Inflammatory macrophage treated with lipopolysaccharide for 1 hour (primary cell): ENCODE results near the gene FUOM.

Experiments used
- DNase-seq, 2 donors: peaks; one replicate each; pipeline ENCODE4 v3.0.0-alpha.2; 2020 to 2022

FUOM gene

GRCh38 chr10:133357285-133358161, at the start of gene FUOM:
FUOM (minus strand) TSS chr10:133358019; CDS start chr10:133358007, 12 bp downstream.
- DNase-seq, result peak; percentile 88 to 94

GRCh38 chr10:133405844-133406527, 48.2 kb upstream of the FUOM start:
- no peak for DNase-seq

- DNase-seq, result no peak
Observed at GRCh38 chr10:133405272-133405671, 47.5 kb upstream of the FUOM start.

- DNase-seq, result peak in 1 of 2 donors; percentile 35
Observed at GRCh38 chr10:133403784-133404183, 46.0 kb upstream of the FUOM start.

- DNase-seq, result no peak
Observed at GRCh38 chr10:133403359-133403758, 45.5 kb upstream of the FUOM start.

GRCh38 chr10:133401981-133402725, 44.3 kb upstream of the FUOM start:
- no peak for DNase-seq

- DNase-seq, result no peak
Observed at GRCh38 chr10:133401500-133401899, 43.7 kb upstream of the FUOM start.

GRCh38 chr10:133400624-133401424, 43.0 kb upstream of the FUOM start:
- no peak for DNase-seq

GRCh38 chr10:133399123-133399601, 41.3 kb upstream of the FUOM start:
- DNase-seq, result no peak

GRCh38 chr10:133397938-133398337, 40.1 kb upstream of the FUOM start:
- DNase-seq, result no peak

GRCh38 chr10:133396035-133396624, 38.3 kb upstream of the FUOM start:
- DNase-seq, result no peak

GRCh38 chr10:133394801-133395221, 37.0 kb upstream of the FUOM start:
- peak in 1 of 2 donors; percentile 10 for DNase-seq

GRCh38 chr10:133394064-133394663, 36.3 kb upstream of the FUOM start, which contains the start of gene MTG1:
MTG1 (plus strand) TSS chr10:133394157; CDS start chr10:133394221, 64 bp downstream.
- peak; percentile 94 to 97 for DNase-seq

- no peak for DNase-seq
Observed at GRCh38 chr10:133393401-133394063, 35.7 kb upstream of the FUOM start.

GRCh38 chr10:133391761-133392518, 34.1 kb upstream of the FUOM start:
- peak in 1 of 2 donors; percentile 18 for DNase-seq

- DNase-seq, result no peak
Observed at GRCh38 chr10:133391249-133391635, 33.4 kb upstream of the FUOM start.

- DNase-seq, result no peak
Observed at GRCh38 chr10:133390597-133391248, 32.9 kb upstream of the FUOM start.

- DNase-seq, result peak in 1 of 2 donors; percentile 6
Observed at GRCh38 chr10:133388973-133389818, 31.4 kb upstream of the FUOM start.
